ENCODE results near the gene SH3PXD2A. TPM values are rescaled to one million over a fixed set of nuclear protein-coding genes. Genes with fewer than 3 reads are reported as not detected.

The SH3PXD2A gene
- total RNA-seq, 4 donors from 2014 or later: 55.7 to 71.8 (median 66.8) TPM

GRCh38 chr10:103717341-103718246 lies 137.8 kb downstream of the SH3PXD2A start:
- Histone ChIP-seq H3K27ac (peak overlapping the region; percentile 76), H3K9me3 (no peaks in the 10 kb centered on the region), H3K4me3 (no peak overlapping the region), H3K27me3 (no peaks in the 10 kb centered on the region), H3K36me3 (peaks cover 12% of the 10 kb centered on the region), H3K4me1 (peaks cover 67% of the 10 kb centered on the region)
- no peak for DNase-seq (ENCODE audit: low spot score in 2 of 2)
- 61% methylated on average over 11 of the region's 11 CpGs for WGBS
- TF ChIP-seq, protein P1, sequence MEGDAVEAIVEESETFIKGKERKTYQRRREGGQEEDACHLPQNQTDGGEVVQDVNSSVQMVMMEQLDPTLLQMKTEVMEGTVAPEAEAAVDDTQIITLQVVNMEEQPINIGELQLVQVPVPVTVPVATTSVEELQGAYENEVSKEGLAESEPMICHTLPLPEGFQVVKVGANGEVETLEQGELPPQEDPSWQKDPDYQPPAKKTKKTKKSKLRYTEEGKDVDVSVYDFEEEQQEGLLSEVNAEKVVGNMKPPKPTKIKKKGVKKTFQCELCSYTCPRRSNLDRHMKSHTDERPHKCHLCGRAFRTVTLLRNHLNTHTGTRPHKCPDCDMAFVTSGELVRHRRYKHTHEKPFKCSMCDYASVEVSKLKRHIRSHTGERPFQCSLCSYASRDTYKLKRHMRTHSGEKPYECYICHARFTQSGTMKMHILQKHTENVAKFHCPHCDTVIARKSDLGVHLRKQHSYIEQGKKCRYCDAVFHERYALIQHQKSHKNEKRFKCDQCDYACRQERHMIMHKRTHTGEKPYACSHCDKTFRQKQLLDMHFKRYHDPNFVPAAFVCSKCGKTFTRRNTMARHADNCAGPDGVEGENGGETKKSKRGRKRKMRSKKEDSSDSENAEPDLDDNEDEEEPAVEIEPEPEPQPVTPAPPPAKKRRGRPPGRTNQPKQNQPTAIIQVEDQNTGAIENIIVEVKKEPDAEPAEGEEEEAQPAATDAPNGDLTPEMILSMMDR (IDR thresholded peaks at IDR 0.05): no peak
- no peak for TF ChIP-seq POLR2AphosphoS5 (IDR thresholded peaks at IDR 0.05)
- TF ChIP-seq EP300 (IDR thresholded peaks at IDR 0.05): no peak
- TF ChIP-seq POLR2A (IDR thresholded peaks at IDR 0.05): no peak

DNA sequence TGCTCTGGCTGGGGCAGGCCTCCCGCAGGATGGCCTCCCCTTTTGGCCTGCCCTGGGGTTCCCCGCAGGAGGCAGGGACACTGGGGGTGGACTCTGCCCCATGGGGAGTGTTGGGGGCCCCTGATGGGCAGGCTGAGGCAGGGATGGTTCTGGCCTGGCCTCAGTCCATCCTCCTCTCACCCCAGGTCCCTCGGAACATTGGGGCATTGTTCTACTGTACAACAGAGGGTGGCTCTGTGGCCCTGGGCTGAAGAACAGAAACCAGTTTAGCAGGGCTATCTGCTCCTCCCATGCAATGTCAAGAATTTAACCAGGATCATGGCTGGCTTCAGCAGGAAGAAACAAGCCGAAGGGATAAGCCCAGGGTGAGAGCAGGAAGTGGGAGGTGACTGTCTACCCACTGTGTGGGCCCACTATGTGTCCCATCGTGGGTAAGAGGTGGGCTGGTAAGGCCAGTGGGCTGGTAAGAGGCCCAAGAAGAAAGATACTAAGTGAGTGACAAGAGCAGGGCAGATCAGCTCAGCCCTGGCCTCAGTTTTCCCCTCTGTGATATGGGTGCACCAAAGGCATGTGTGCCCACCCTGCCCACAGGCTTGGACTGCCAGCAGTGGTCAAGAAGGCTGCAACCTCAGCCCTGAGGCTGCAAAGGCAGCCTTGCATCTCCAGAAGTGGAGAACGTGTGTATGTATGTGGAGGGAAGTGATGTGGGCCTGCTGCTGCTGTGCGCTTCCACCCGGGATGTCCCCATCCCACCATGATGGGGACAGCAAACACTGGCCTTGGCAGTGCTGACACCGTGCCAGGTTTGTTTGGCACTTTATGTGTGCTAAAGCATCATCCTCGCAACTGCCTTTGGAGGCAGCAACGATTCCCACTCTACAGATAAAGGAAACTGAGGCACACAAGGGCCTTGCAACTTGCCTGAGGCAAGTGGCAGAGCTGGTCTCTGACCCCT lies 138.9 kb downstream of the SH3PXD2A start:
- H3K27me3 ChIP-seq: no peaks in the 10 kb centered on the region
- peaks cover 73% of the 10 kb centered on the region for H3K4me1 ChIP-seq

GRCh38 chr10:103715430-103715829 lies 139.9 kb downstream of the SH3PXD2A start:
- H3K36me3 ChIP-seq: no peaks in the 10 kb centered on the region
- H3K9me3 ChIP-seq: no peaks in the 10 kb centered on the region
- DNase-seq (ENCODE audit: low spot score in 2 of 2): no peak
- WGBS: no CpG with 5 or more reads among the region's 8 CpGs
- peaks cover 66% of the 10 kb centered on the region for H3K4me1 ChIP-seq
- TF ChIP-seq POLR2AphosphoS5 (IDR thresholded peaks at IDR 0.05) (no peak), EP300 (IDR thresholded peaks at IDR 0.05) (no peak), POLR2A (IDR thresholded peaks at IDR 0.05) (no peak)
- TF ChIP-seq, protein P1 (IDR thresholded peaks at IDR 0.05): no peak
- H3K4me3 ChIP-seq: no peak overlapping the region
- H3K27me3 ChIP-seq: no peaks in the 10 kb centered on the region
- peak overlapping the region; percentile 76 for H3K27ac ChIP-seq

More for the DNA sequence above, 138.9 kb downstream of the SH3PXD2A start:
- Histone ChIP-seq H3K4me3 (no peak overlapping the region), H3K27ac (peak overlapping the region; percentile 76), H3K36me3 (peaks cover 5% of the 10 kb centered on the region), H3K9me3 (no peaks in the 10 kb centered on the region)
- WGBS: 56% methylated on average over 9 of the region's 11 CpGs
- peak in 2 of 3 donors; percentile 41 to 67 for TF ChIP-seq POLR2AphosphoS5 (IDR thresholded peaks at IDR 0.05)
- TF ChIP-seq, protein P1 (IDR thresholded peaks at IDR 0.05): no peak
- no peak for DNase-seq (ENCODE audit: low spot score in 2 of 2)

GRCh38 chr10:103714232-103714891 lies 141.0 kb downstream of the SH3PXD2A start:
- H3K4me3 ChIP-seq: no peak overlapping the region
- H3K27me3 ChIP-seq: no peaks in the 10 kb centered on the region
- TF ChIP-seq EP300 (IDR thresholded peaks at IDR 0.05) (no peak), POLR2AphosphoS5 (IDR thresholded peaks at IDR 0.05) (no peak), POLR2A (IDR thresholded peaks at IDR 0.05) (no peak)
- TF ChIP-seq, protein P1 (IDR thresholded peaks at IDR 0.05): no peak
- H3K36me3 ChIP-seq: no peaks in the 10 kb centered on the region
- no peaks in the 10 kb centered on the region for H3K9me3 ChIP-seq
- H3K27ac ChIP-seq: no peak overlapping the region
- peaks cover 58% of the 10 kb centered on the region for H3K4me1 ChIP-seq
- DNase-seq (ENCODE audit: low spot score in 2 of 2): no peak
- WGBS: 74% methylated on average over 6 of the region's 7 CpGs
